HG02981 (cell line): ENCODE results near the gene DOC2B.
"Not testable (repeated sequence)": the region's sequence is repeated elsewhere in the genome, so short reads cannot be mapped to it uniquely, and the experiment has no call there.

ENCODE experiments used
- ATAC-seq: cut with Tn5 transposase; IDR thresholded peaks from one replicate; pipeline ENCODE4 v1.9.1; 2021; ENCODE audit warnings: mild to moderate bottlenecking, moderate library complexity; ENCODE audit not compliant: unreplicated experiment

The DOC2B gene

GRCh38 chr17:193426-193810 lies 12.0 kb upstream of the DOC2B start:
- no peak for ATAC-seq

DNA sequence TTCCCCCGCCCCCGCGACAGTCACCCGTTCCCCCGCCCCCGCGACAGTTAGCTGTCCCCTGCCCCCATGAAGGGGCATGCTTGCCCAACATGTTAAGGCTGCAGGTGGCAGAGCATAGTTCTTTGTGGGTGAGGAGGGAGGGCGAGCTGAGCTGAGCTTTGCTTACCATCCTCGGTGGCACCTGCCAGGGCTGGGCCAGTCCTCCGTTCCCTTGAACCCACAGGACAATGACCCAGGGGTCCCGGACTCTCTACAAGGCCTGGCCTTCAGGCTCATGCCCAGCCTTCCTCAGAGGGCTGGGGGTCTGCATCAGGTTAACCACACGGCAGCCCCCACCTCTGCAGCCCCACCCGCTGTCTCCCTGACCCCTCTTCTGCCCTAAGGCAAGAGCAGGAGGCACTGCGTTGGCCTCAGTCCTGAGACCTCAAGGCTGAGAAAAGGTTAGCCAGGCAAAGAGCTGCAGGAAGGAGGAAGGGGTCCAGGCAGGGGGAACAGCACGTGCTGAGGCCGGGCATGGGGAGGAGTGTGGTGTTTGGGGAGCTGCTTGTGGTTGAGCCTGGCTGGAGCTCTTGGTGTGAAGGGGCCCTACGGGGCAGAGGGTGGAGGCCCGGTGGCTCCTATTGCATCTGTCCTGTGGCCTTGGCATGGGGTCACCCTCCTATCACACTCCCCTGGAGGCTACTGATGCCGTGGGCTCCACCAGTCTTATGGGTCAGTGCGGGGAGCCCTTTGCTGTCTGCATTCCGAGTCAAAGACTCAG lies 11.4 kb upstream of the DOC2B start:
- ATAC-seq = no peak

DNA sequence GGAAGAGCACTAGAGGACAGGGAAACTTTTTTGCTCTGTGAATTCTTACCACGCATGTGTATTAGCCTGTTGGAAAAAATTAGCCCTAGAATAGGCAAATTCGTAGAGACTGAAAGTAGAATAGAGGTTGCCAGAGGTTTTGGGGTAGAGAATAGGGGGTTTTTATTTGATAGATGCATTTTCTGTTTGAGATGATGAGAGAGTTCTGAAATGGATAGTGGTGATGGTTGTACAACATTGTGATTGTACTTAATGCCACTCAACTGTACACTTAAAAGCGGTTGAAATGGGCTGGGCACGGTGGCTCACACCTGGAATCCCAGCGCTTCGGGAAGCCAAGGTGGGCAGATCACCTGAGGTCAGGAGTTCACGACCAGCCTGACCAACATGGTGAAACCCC lies 8.0 kb upstream of the DOC2B start:
- no peak for ATAC-seq

DNA sequence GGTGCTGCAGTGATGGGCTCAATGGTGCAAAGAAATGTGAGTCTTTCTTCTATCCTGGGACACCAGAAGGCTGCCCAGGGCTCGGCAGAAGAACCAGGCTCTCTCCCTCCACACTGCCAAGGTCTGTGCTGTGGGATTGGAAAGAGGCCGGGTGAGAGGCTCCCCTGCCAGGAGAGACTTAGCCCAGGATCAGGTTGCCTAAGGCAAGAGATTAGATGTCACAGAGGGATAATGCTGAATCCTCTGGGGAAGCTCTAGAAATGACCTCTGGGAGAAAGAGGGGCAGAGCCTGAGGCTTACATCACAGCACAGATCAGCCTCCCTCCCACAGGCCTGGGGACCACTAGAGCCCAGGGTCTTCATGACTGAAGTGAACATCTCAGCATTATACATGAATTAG lies 5.7 kb upstream of the DOC2B start:
- no peak for ATAC-seq

DNA sequence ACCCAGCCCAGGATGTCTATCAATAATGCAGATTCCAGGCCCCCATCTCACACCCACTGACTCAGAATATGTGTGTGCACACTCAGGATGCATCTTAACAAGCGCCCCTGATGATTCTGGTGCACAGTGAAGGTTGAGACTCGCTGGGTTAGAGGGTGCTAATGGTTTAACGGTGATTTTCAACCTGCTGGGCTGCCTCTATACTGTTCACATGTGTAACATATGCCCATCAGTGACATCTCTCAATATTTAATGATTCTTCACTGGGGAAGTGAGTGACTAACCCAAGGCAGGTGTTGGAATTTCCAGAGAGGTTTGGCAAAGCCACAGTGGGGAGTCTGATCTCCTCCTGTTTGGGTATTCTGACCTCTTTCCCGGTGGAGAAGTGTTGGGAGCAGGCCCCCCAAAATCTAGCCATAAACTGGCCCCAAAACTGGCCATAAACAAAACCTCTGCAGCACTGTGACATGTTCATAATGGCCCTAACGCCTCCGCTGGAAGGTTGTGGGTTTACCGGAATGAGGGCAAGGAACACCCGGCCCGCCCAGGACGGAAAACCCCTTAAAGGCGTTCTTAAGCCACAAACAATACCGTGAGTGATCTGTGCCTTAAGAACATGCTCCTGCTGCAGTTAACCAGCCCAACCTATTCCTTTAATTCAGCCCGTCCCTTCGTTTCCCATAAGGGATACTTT lies 4.1 kb upstream of the DOC2B start:
- no peak for ATAC-seq

DNA sequence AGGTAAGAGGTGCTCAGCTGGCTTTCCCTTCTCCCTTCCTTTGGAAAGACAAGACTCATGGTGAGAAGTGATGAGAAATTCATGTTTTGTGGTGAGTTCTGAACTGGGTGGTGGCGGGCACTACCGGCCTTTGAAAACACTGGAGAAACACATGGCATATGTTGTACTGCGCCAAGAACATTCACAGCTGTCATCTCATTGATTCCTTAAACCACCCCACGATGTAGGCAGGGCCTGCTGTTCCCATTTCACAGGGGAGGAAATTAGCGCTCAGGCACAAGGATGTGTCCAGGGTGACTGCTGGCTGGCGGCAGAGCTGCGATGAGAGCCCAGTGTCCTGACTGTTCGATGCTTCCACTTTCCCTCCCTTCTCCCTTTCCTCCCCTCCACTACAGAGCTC lies 1.6 kb upstream of the DOC2B start:
- no peak for ATAC-seq

GRCh38 chr17:182050-182751 lies 751 bp upstream of the DOC2B start:
- no peak for ATAC-seq

- no peak for ATAC-seq
Observed at GRCh38 chr17:180381-181244, 837 bp downstream of the DOC2B start.

DNA sequence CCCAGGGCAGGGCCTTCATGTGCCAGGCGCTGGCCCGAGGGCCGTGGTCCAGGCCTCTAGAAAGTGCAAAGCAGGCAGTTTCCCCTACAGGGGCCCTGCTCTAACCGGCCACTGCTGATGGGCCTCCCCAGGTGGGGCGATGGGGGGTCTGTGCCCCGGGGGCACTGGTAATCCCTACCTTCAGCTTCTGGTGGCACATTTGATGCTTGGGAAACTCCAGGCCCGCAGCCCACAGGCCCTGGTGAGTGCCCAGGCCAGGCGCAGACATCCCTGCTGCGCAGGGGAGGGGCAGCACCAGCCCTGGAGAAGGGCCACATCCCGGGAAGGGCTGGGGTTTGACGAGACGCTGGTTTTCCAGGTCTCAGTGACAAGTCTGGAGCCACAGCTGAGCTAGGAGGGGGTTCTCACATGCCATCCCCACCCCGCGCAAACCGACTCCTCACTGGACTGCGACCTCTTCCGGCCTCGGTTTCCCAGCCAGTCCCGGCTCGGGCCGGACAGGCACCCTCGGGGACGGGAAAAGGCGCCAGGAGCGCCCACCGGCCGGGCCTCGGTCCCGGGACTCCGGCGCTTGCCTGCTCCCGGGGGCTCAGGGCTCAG lies 1.6 kb downstream of the DOC2B start:
- ATAC-seq = no peak

- no peak for ATAC-seq
Observed at GRCh38 chr17:179066-179432, 2.4 kb downstream of the DOC2B start.

DNA sequence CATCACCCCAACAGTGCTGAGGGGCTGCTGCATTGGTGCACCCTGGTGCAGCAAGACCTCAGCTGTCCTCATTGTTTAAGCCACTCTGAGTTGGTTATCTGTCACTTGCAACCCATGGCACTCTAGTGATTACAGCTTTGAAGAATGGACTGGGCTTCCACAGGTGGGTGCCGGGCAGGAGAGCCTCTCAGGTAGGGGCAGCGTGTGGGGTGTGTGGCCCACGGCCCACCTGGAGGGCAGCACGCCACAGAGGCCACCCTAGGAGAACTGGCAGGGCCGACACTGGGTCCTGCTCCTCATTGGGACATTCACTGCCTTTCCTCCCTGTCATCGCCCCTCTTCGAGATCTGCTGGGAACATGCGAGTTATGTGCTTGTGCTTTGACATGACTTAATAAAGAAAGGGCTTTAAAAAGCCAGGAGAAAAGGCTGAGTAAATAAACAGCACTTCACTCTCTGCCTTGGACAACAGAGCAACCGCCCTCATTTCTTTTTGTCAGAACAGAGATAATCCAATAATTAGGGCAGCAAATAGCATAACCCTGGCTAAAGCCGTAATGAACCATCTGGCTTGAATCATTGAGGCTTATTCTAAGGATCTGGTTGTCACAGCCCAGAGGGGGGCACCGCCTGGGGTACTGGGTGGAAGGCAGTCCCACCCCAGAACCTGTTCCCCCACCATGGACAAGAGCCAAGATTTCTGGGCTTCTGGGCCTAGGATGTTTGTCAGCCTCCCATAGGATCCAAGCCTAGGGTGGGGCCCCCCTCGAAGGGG lies 3.0 kb downstream of the DOC2B start:
- no peak for ATAC-seq

- ATAC-seq = no peak
Observed at GRCh38 chr17:177762-178161, 3.7 kb downstream of the DOC2B start.

GRCh38 chr17:177155-177554 lies 4.3 kb downstream of the DOC2B start:
- no peak for ATAC-seq

- no peak for ATAC-seq
Observed at GRCh38 chr17:173166-173911, 8.1 kb downstream of the DOC2B start.

GRCh38 chr17:172401-172800 lies 9.0 kb downstream of the DOC2B start:
- no peak for ATAC-seq

DNA sequence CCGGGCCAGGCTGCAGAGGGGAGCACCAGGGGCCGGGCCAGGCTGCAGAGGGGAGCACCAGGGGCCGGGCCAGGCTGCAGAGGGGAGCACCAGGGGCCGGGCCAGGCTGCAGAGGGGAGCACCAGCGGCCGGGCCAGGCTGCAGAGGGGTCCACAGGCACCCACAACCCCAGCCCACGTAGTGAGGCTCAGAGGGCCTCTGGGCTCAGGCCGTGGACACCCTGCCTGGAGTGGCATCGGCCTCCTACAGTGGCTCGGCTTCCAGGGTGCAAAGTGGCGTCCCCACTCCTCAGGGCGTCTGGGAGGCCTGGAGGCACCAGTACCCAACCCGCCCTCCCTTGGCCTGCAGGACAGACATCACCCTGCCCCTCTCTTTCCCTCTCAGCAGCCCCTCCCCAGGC lies 9.6 kb downstream of the DOC2B start:
- ATAC-seq = no peak

DNA sequence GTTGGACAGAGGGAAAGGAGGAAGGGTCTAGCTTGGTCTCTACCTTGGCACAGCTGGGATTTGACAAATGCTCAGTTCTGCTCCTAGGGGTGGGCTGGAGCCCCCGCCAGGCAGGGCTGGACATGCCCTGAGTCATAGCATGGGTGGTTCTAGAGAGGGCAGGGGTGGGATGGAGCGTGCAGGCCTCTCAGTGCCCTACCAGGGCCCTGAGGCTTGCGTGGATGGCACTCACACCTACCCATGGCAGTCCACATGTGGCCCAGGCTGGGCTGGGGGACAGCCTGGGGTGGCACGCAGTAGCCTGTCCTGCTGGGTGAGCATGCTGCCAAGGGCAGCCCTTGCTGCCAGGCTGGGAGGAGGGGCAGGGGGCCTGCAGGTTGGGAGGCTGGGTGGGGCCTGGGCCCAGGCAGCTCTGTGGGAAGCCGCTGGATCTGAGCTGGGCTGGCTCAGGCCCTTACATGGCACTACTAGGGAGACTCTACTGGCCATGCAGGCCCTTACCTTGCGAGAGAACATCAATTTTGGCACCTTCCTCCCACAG lies 11.2 kb downstream of the DOC2B start:
- no peak for ATAC-seq

DNA sequence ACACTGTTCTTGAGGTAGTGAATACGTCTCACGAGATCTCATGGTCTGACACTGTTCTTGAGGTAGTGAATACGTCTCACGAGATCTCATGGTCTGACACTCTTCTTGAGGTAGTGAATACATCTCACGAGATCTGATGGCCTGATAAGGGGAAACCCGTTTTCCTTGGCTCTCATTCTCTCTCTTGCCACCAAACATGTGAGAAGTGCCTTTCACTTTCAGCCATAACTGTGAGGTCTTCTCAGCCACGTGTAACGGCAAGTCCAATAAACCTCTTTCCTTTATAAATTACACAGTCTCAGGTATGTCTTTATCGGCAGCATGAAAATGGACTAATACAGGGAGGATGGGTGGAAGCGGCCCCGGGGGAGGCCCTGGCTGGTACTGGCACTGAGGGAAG lies 12.8 kb downstream of the DOC2B start:
- not testable (repeated sequence) for ATAC-seq

- ATAC-seq = no peak
Observed at GRCh38 chr17:165939-166338, 15.5 kb downstream of the DOC2B start.
